Stimulated activated naive CD8-positive, alpha-beta T cell treated with anti-CD3 and anti-CD28 coated beads, Interleukin-15, Interleukin-2, amounts not matched to agents 100 U/mL and 50 U/mL, for 24 hours (primary cell): Measurements from ENCODE around the gene CSF2RB.

ENCODE experiments used
- ATAC-seq: fragments of 150-1000 bp; cut with Tn5 transposase; one replicate; pipeline ENCODE4 v1.10.0; 2021
- DNase-seq: peaks from one replicate; pipeline ENCODE4 v3.0.0; 2021

The CSF2RB gene

GRCh38 chr22:36913427-36914389 is at the start of gene CSF2RB:
Gene CSF2RB, plus strand, starts transcription at chr22:36913628. Its CDS starts 8,580 bp downstream, at chr22:36922208.
- DNase-seq = no peak
- ATAC-seq = no peak

- ATAC-seq = no peak
- DNase-seq = no peak
Measured at GRCh38 chr22:36863979-36864378, 49.4 kb upstream of the CSF2RB start.

- ATAC-seq (no peak), DNase-seq (no peak)
Measured at GRCh38 chr22:36864454-36865215, 48.8 kb upstream of the CSF2RB start.

GRCh38 chr22:36865346-36865745 is 48.1 kb upstream of the CSF2RB start:
- ATAC-seq = no peak
- no peak for DNase-seq

GRCh38 chr22:36867695-36868094 is 45.7 kb upstream of the CSF2RB start:
- no peak for DNase-seq
- no peak for ATAC-seq

GRCh38 chr22:36868546-36869181 is 44.8 kb upstream of the CSF2RB start:
- DNase-seq = no peak
- no peak for ATAC-seq

- DNase-seq (no peak), ATAC-seq (no peak)
Measured at GRCh38 chr22:36870250-36870649, 43.2 kb upstream of the CSF2RB start.

- ATAC-seq = no peak
- no peak for DNase-seq
Measured at GRCh38 chr22:36871669-36872081, 41.8 kb upstream of the CSF2RB start.

- DNase-seq (no peak), ATAC-seq (no peak)
Measured at GRCh38 chr22:36872084-36872483, 41.3 kb upstream of the CSF2RB start.

- ATAC-seq (no peak), DNase-seq (no peak)
Measured at GRCh38 chr22:36872866-36873498, 40.4 kb upstream of the CSF2RB start.

GRCh38 chr22:36873614-36874308 is 39.7 kb upstream of the CSF2RB start:
- ATAC-seq = peak; percentile 86
- DNase-seq = peak; percentile 41

GRCh38 chr22:36874309-36874696 is 39.1 kb upstream of the CSF2RB start:
- ATAC-seq (no peak), DNase-seq (no peak)

- no peak for ATAC-seq
Measured at GRCh38 chr22:36874736-36875135, 38.7 kb upstream of the CSF2RB start.

GRCh38 chr22:36875741-36876140 is 37.7 kb upstream of the CSF2RB start:
- no peak for DNase-seq

More at GRCh38 chr22:36874736-36875135, 38.7 kb upstream of the CSF2RB start:
- no peak for DNase-seq

GRCh38 chr22:36879775-36880174 is 33.7 kb upstream of the CSF2RB start:
- DNase-seq = no peak
- ATAC-seq = no peak

More at GRCh38 chr22:36875741-36876140, 37.7 kb upstream of the CSF2RB start:
- no peak for ATAC-seq

- no peak for ATAC-seq
- DNase-seq = no peak
Measured at GRCh38 chr22:36881504-36882245, 31.8 kb upstream of the CSF2RB start.

- peak; percentile 49 for ATAC-seq
Measured at GRCh38 chr22:36884349-36885158, 28.9 kb upstream of the CSF2RB start.

GRCh38 chr22:36885474-36885873 is 28.0 kb upstream of the CSF2RB start:
- DNase-seq (no peak), ATAC-seq (no peak)

More at GRCh38 chr22:36884349-36885158, 28.9 kb upstream of the CSF2RB start:
- no peak for DNase-seq

- ATAC-seq = no peak
- no peak for DNase-seq
Measured at GRCh38 chr22:36886016-36886415, 27.4 kb upstream of the CSF2RB start.

GRCh38 chr22:36887162-36887561 is 26.3 kb upstream of the CSF2RB start:
- ATAC-seq = no peak
- DNase-seq = no peak
